Breast epithelium (tissue), 4 donors: Measurements from ENCODE around the gene LIM2. TPM values are rescaled to one million over a fixed set of nuclear protein-coding genes. Genes with fewer than 3 reads are reported as not detected.

Experiments used
- DNase-seq, 2 donors: peaks; one replicate each; pipeline ENCODE4 v3.0.0-alpha.2; 2019; ENCODE audit warnings: low spot score in 2 of 2
- H3K27ac ChIP-seq, 2 donors: fragments of 200-600 bp; sonication (generic) in 1 of 2; one replicate each; pipeline ENCODE4 v1.5.1; 2016 to 2019; ENCODE audit warnings: mild to moderate bottlenecking in 1 of 2
- H3K27me3 ChIP-seq, 2 donors: fragments of 200-600 bp; sonication (generic) in 1 of 2; one replicate each; pipeline versions ENCODE4 v1.5.1 to v1.6.0; 2017 to 2019; ENCODE audit warnings: control low read depth in 1 of 2, mild to moderate bottlenecking in 1 of 2
- H3K36me3 ChIP-seq: fragments of 200-600 bp; one replicate; pipeline ENCODE4 v1.5.1; 2019
- H3K4me1 ChIP-seq, 2 donors: fragments of 200-600 bp; sonication (generic); one replicate each; pipeline ENCODE4 v1.5.1; 2016 to 2019; ENCODE audit warnings: control low read depth in 1 of 2
- H3K4me3 ChIP-seq, 3 donors: fragments of 200-600 bp; sonication (generic); 1 replicate in 2 of 3; 2 replicates in 1 of 3; pipeline ENCODE4 v1.5.1; 2016 to 2019; ENCODE audit warnings: mild to moderate bottlenecking in 3 of 3, moderate library complexity in 2 of 3
- H3K9me3 ChIP-seq, 2 donors: fragments of 200-600 bp; sonication (generic) in 1 of 2; one replicate each; pipeline ENCODE4 v1.5.1; 2016 to 2019; ENCODE audit warnings: control low read depth in 1 of 2
- POLR2A ChIP-seq: fragments of 450-650 bp; IDR thresholded peaks from one replicate; pipeline ENCODE4 v1.6.1; 2016; ENCODE audit warnings: antibody characterized with exemption, mild to moderate bottlenecking, moderate library complexity
- POLR2AphosphoS5 ChIP-seq, 3 donors: sonication (generic); formaldehyde crosslinking; IDR thresholded peaks; one replicate each; pipeline ENCODE4 v1.6.1; 2017; ENCODE audit warnings: antibody characterized with exemption in 3 of 3
- intact Hi-C: fragments of 100-400 bp; cut with DNase I; formaldehyde crosslinking; loops from one replicate; pipeline ENCODE4 v1.15.1; 2023; ENCODE audit warnings: low total_unique reads
- total RNA-seq, 3 donors: library from RNA; depleted of rRNA; stranded (reverse); fragments of >200 nt; gene quantifications; one replicate each; pipeline ENCODE4 v1.1.0, GENCODE V29; 2016
- TF ChIP-seq, protein P1 (sequence below), 3 donors: fragments of 450-650 bp; IDR thresholded peaks; one replicate each; pipeline ENCODE4 v1.5.1; 2016 to 2017; ENCODE audit warnings: antibody characterized with exemption in 3 of 3, mild to moderate bottlenecking in 3 of 3, moderate library complexity in 3 of 3

The LIM2 gene
- total RNA-seq, 3 donors from 2014 or later = not detected

DNA sequence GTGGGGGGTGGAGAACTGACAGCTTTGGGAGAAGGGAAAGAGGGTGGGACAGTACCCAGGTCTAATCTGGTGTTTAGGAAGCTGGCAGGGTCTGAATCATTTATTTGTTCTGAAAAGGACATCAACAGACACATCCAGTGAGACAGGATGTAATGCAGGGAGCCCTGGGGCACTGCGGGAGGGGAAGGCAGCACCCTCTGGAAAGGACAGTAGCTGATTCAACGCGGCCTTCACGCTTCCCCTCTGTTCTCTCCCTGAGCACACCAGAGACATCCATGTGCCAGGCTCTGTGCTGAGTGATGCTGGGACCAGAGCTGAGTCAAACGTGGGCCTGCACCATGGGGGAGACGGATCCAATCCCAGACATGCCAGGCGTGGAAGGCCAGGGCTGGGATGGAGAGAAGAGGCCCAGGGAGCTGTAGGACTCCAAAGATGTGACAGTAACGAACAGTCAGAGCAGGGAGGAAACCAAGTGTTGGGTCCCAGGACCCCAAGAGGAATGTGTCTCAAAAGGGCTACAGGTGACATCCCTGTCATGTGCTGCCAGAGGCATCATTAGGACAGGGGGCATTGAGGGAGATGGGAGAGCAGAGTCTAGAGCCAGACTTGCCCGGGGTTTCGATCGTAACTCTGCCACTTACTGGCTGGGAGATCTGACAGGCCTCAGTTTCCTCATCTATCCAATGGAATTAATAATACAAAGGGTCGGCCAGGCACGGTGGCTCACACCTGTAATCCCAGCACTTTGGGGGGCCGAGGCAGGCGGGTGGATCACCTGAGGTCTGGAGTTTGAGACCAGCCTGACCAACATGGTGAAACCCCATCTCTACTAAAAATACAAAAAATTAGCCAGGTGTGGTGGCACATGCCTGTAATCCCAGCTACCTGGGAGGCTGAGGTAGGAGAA is 23.3 kb downstream of the LIM2 start:
- intact Hi-C loops = no loop called here
- Histone ChIP-seq H3K27me3 (no peaks in the 10 kb centered on the region), H3K27ac (peak overlapping the region; percentile 42 to 53), H3K36me3 (no peaks in the 10 kb centered on the region), H3K9me3 (no peaks in the 10 kb centered on the region), H3K4me3 (peak overlapping the region in 1 of 3 donors; percentile 82), H3K4me1 (no peaks in the 10 kb centered on the region)
- no peak for DNase-seq
- TF ChIP-seq, protein P1, sequence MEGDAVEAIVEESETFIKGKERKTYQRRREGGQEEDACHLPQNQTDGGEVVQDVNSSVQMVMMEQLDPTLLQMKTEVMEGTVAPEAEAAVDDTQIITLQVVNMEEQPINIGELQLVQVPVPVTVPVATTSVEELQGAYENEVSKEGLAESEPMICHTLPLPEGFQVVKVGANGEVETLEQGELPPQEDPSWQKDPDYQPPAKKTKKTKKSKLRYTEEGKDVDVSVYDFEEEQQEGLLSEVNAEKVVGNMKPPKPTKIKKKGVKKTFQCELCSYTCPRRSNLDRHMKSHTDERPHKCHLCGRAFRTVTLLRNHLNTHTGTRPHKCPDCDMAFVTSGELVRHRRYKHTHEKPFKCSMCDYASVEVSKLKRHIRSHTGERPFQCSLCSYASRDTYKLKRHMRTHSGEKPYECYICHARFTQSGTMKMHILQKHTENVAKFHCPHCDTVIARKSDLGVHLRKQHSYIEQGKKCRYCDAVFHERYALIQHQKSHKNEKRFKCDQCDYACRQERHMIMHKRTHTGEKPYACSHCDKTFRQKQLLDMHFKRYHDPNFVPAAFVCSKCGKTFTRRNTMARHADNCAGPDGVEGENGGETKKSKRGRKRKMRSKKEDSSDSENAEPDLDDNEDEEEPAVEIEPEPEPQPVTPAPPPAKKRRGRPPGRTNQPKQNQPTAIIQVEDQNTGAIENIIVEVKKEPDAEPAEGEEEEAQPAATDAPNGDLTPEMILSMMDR (IDR thresholded peaks at IDR 0.05) = no peak
- no peak for TF ChIP-seq POLR2A
- TF ChIP-seq POLR2AphosphoS5 (IDR thresholded peaks at IDR 0.05) = no peak

DNA sequence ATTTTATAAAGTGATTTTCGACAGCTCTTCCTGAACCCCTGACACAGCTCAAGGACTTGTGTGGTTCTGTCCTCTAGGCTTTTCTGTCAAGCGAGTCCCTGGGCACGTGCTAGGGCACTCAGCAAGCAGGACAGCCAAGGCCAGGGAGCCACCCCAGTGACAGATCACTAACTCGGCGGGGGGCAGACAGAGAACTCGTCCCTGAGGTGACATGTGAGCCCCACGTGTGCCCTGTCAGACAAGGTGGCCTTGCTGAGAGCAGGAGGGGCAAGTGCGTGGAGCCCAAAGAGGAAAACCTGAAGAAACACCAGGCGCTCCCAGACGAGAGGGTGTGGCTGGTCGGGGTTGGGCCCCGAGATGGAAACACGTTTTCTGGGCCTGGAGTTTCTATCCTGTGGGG is 26.5 kb downstream of the LIM2 start:
- DNase-seq = no peak
- Histone ChIP-seq H3K27ac (no peak overlapping the region), H3K27me3 (no peaks in the 10 kb centered on the region), H3K4me3 (no peak overlapping the region), H3K9me3 (no peaks in the 10 kb centered on the region), H3K36me3 (no peaks in the 10 kb centered on the region), H3K4me1 (no peaks in the 10 kb centered on the region)
- intact Hi-C loops = no loop called here
- TF ChIP-seq POLR2AphosphoS5 (IDR thresholded peaks at IDR 0.05) = no peak
- TF ChIP-seq, protein P1 (IDR thresholded peaks at IDR 0.05) = no peak
- TF ChIP-seq POLR2A = no peak

DNA sequence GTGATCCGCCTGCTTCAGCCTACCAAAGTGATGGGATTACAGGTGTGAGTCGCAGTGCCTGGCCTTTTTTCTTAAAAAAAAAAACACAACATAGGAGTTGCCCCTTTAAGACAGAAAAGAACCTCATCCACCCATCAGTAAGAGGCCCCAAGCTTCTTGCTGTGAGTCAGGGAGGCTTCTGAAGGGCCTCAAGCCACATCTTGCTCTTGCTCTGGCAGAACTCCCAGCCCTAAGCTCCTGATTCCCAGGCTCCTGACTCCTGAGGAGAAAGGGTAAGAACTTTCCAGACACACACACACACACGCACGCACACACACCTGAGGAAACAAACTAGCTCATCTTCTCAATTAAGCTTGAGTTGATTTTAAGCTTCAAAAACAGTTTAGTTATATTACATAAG is 28.5 kb downstream of the LIM2 start:
- Histone ChIP-seq H3K36me3 (no peaks in the 10 kb centered on the region), H3K4me1 (no peaks in the 10 kb centered on the region), H3K27ac (no peak overlapping the region), H3K4me3 (no peak overlapping the region), H3K9me3 (no peaks in the 10 kb centered on the region), H3K27me3 (no peaks in the 10 kb centered on the region)
- TF ChIP-seq POLR2A (no peak), POLR2AphosphoS5 (IDR thresholded peaks at IDR 0.05) (no peak)
- TF ChIP-seq, protein P1 (IDR thresholded peaks at IDR 0.05) = no peak
- DNase-seq = no peak
- intact Hi-C loops = no loop called here

DNA sequence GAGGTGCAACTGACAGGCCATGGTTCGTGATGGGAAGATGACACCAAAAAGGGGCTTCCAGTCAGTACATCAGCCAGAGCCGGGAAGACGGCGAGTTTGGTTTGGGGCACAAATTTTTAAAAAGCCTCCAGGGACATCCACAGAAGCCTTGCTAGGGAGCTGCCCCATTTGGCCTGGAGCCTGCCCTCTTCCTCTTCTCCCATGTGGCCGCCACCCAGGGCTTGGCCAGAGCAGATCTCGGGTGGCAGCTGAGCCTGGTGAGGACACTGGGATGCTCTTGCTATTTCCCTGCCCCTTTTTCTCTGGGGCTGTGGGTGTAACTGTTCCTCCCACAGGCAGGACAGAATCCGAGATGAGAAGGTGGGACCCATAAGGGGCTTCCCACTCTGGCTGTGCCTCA is 29.8 kb downstream of the LIM2 start:
- no peak overlapping the region for H3K27ac ChIP-seq
- no peaks in the 10 kb centered on the region for H3K27me3 ChIP-seq
- H3K36me3 ChIP-seq = no peaks in the 10 kb centered on the region
- intact Hi-C loops = no loop called here
- DNase-seq = no peak
- no peaks in the 10 kb centered on the region for H3K4me1 ChIP-seq
- TF ChIP-seq, protein P1 (IDR thresholded peaks at IDR 0.05) = no peak
- TF ChIP-seq POLR2AphosphoS5 (IDR thresholded peaks at IDR 0.05) (no peak), POLR2A (no peak)
- no peaks in the 10 kb centered on the region for H3K9me3 ChIP-seq
- H3K4me3 ChIP-seq = no peak overlapping the region

DNA sequence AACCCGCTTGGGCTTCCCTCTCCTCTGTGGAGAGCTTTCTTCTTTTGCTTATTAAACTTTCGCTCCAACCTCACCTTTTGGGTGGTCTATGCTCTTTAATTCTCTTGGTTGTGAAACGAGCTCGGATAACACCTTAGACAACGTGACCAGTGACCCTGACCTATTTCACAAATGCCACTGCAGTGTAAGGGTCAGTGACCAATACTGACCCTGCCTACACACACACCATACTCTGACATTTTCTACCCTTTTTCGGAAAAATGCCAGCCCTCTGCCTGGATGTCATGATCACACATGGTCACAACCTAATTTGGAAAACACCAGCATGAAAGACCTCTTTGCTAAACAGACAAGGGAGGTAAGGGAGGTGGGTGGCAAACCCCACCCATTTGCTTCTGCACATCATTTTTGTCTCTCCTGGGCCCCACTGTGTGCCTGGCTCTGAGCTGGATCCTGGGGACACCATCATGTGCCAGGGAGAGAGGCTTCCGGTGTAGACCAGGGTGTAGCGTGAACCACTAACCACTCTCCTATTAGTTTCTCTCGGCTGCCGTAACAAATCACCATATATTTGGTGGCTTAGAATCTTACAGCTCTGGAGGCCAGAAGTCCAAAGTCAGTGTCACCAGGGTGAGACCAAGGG is 31.5 kb downstream of the LIM2 start:
- H3K9me3 ChIP-seq = no peaks in the 10 kb centered on the region
- no peaks in the 10 kb centered on the region for H3K36me3 ChIP-seq

More for the DNA sequence above, 31.5 kb downstream of the LIM2 start:
- no peaks in the 10 kb centered on the region for H3K4me1 ChIP-seq
- DNase-seq = no peak
- H3K27me3 ChIP-seq = no peaks in the 10 kb centered on the region
- H3K27ac ChIP-seq = no peak overlapping the region
- intact Hi-C loops = no loop called here
- no peak overlapping the region for H3K4me3 ChIP-seq
- no peak for TF ChIP-seq POLR2AphosphoS5 (IDR thresholded peaks at IDR 0.05)
- TF ChIP-seq, protein P1 (IDR thresholded peaks at IDR 0.05) = no peak
- TF ChIP-seq POLR2A = no peak
